Measurements from ENCODE around the gene P2RX2.

- TF ChIP-seq POLR2AphosphoS5 (IDR thresholded peaks at IDR 0.05; ENCODE audit: insufficient read depth in 1 of 2, low read depth in 1 of 2) (no peak), POLR2A (IDR thresholded peaks at IDR 0.05) (no peak), CTCF (IDR thresholded peaks at IDR 0.05) (no peak)
Measured at GRCh38 chr12:132620113-132620898, 1.7 kb downstream of the P2RX2 start.
